Upper lobe of left lung (tissue), 4 donors: ENCODE results near the gene MTMR12.

ENCODE experiments used
- CTCF ChIP-seq, 6 experiments: fragments of 450-650 bp in 4 of 6; fragments of 200-600 bp in 2 of 6; sonication (generic) in 2 of 6; IDR thresholded peaks; one replicate each; pipeline ENCODE4 v1.5.1; 2016 to 2019; ENCODE audit warnings: antibody characterized with exemption in 6 of 6
- EP300 ChIP-seq, 4 donors: sonication (generic); formaldehyde crosslinking; IDR thresholded peaks; one replicate each; pipeline ENCODE4 v1.5.1; 2017; ENCODE audit warnings: antibody characterized with exemption in 4 of 4, control low read depth in 2 of 4
- POLR2A ChIP-seq, 4 donors: fragments of 450-650 bp; IDR thresholded peaks; one replicate each; pipeline ENCODE4 v1.5.1; 2016 to 2017; ENCODE audit warnings: antibody characterized with exemption in 4 of 4, mild to moderate bottlenecking in 2 of 4
- POLR2AphosphoS5 ChIP-seq, 2 donors: sonication (generic); formaldehyde crosslinking; IDR thresholded peaks; one replicate each; pipeline ENCODE4 v1.5.1; 2017; ENCODE audit warnings: antibody characterized with exemption in 2 of 2

DNA sequence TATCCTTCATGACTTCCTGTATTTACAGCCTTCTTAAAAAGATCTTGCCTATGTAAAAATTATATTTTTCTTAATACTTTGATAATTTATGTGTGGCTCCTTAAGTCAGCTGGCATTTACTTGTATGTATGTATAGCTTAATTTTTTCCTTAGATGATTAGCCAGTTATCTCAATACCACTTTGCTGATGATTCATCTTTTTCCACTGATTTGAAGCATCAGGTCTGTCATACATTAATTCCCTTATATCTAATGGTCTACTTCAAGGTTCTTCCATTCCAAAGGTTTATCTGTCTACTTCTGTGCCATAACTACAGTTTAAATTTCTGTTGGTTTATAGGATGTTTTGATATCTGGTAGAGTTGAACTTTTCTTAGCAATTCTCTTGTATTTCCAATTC lies 44.9 kb upstream of the MTMR12 start:
- no peak for TF ChIP-seq CTCF (IDR thresholded peaks at IDR 0.05)
- no peak for TF ChIP-seq POLR2A (IDR thresholded peaks at IDR 0.05)
- TF ChIP-seq POLR2AphosphoS5 (IDR thresholded peaks at IDR 0.05), result no peak
- no peak for TF ChIP-seq EP300 (IDR thresholded peaks at IDR 0.05)
